HFF-Myc (cell line): Measurements from ENCODE around the gene SLITRK1.

Experiments used
- DNase-seq: peaks from one replicate; pipeline ENCODE4 v3.0.0-alpha.2; 2011; ENCODE audit warnings: low read depth; ENCODE audit errors: extremely low read depth
- H3K4me3 ChIP-seq: replicated peaks from 2 replicates; pipeline ENCODE4 v1.5.1; 2011; ENCODE audit warnings: low read depth, mild to moderate bottlenecking, control low read depth, low read length
- CTCF ChIP-seq: IDR thresholded peaks from 2 replicates; pipeline ENCODE4 v1.5.1; 2012; ENCODE audit warnings: mild to moderate bottlenecking, low read depth, low read length, control low read depth; ENCODE audit errors: missing control alignments

The SLITRK1 gene

GRCh38 chr13:83905641-83906040 is 23.4 kb upstream of the SLITRK1 start:
- TF ChIP-seq CTCF, result no peak
- H3K4me3 ChIP-seq, result no peak overlapping the region
- DNase-seq, result no peak

- no peak for DNase-seq
Measured at GRCh38 chr13:83895994-83896580, 13.8 kb upstream of the SLITRK1 start.

GRCh38 chr13:83890358-83890757 is 8.1 kb upstream of the SLITRK1 start:
- no peak for DNase-seq
- no peak overlapping the region for H3K4me3 ChIP-seq
- TF ChIP-seq CTCF, result no peak

More at GRCh38 chr13:83895994-83896580, 13.8 kb upstream of the SLITRK1 start:
- TF ChIP-seq CTCF, result no peak
- H3K4me3 ChIP-seq, result no peak overlapping the region

GRCh38 chr13:83884141-83884540 is 1.9 kb upstream of the SLITRK1 start:
- no peak overlapping the region for H3K4me3 ChIP-seq
- no peak for DNase-seq
- TF ChIP-seq CTCF, result no peak

- no peak overlapping the region for H3K4me3 ChIP-seq
- no peak for TF ChIP-seq CTCF
- no peak for DNase-seq
Measured at GRCh38 chr13:83883061-83883523, 818 bp upstream of the SLITRK1 start.

- DNase-seq, result no peak
- TF ChIP-seq CTCF, result no peak
- no peak overlapping the region for H3K4me3 ChIP-seq
Measured at GRCh38 chr13:83882606-83882959, 309 bp upstream of the SLITRK1 start.

- H3K4me3 ChIP-seq, result no peak overlapping the region
- TF ChIP-seq CTCF, result no peak
- no peak for DNase-seq
Measured at GRCh38 chr13:83881140-83881684, 1.1 kb downstream of the SLITRK1 start.
